ENCODE data around the gene SYT9.
"Not testable (repeated sequence)": the region's sequence is repeated elsewhere in the genome, so short reads cannot be mapped to it uniquely, and the experiment has no call there.

The SYT9 gene

DNA sequence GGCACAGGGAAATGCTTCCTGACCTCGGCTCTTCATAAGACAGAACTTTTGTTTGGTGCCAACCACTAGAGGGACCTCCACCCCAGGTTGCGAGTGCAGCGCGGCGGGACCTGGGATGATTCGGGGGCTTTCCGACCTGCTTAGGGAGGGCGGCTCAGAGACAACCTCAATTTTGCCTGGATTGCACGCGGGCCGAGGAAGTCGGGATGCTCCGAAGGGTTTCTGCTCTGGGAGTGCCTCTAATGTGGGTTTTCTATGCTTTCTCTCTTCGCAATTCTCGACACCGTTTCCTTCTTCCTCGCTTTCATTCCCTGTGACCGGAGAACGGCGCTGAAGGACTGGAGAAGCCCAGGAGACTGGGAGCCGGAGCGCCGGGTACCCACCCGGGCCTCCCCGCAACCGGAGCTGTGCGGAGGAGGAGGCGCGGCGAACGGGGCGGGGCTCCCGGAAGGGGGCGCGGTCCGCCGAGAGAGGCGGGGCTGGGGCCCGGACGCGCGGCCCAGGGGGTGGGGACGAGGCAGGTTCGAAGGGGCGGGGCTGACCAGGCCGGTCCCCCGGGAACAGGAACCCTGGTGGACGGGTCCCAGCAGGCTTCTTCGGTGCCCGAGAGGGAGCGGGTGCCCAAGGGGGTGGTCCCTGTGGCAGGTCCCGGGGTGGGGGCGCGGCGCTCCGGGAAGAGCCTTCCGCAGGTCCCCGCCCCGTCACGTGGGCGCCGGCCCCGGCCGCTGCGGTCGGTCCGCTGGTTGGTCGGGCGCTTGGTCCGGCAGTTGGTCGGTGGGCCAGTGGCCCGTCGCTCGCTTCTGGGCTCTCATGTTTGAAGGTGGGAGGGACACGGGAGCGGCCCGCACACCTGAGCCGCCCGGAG, 261.8 kb downstream of the SYT9 start, which contains the start of gene PPFIBP2:
Gene PPFIBP2 (plus strand): TSS at position 766 of the 865 bp plus-strand sequence. CDS start 35,477 bp downstream, outside the sequence.
- peak; percentile 68 for DNase-seq

GRCh38 chr11:7514099-7514591, 262.4 kb downstream of the SYT9 start:
- DNase-seq, result no peak

GRCh38 chr11:7515447-7515886, 263.8 kb downstream of the SYT9 start:
- DNase-seq, result no peak

DNA sequence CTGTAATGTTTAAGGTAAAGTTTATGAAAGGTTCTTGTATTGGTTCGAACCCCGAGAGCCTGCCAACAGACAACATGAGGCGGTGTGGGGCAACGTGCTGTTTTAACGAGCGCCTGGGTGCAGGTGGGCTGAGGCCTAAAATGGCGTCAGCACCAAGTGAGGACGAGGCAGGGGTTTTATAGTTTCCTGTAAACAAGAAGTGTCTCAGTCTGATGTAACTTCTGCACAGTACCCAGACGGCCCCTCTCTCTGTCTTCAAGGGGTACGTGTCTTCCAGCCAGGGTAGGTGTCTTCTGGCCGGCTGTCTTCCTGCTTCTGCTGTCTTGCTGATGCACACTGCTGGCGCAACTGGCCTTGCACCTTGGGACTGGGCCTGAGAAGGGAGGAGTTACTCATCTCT, 264.8 kb downstream of the SYT9 start:
- DNase-seq, result no peak

DNA sequence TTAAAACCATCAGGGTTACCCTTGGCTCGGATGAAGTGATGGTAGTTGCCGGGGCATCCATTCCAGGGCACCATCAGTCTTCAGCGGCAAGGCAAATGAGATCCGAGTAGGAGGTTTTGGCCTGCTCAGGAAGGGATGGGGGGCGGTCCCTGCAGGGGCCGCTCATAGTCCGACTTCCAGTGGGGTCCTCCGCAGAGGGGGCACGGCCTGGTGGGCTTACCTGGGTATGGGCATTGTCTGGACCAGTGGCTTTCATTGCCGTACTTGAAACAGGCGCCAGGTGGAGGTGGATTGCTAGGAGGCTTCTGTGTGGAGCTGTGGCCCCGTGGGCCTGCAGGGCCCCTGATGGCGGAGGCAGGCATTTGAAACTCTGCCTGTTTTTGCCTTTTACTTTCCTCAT, 266.0 kb downstream of the SYT9 start:
- not testable (repeated sequence) for DNase-seq

Data from NCI-H510A treated with DMSO at 0.1 percent for 48 hours (cell line).